GM21576 (cell line): ENCODE results near the gene ACAD11.
"Not testable (repeated sequence)": the region's sequence is repeated elsewhere in the genome, so short reads cannot be mapped to it uniquely, and the experiment has no call there.

Experiments used
- ATAC-seq: cut with Tn5 transposase; IDR thresholded peaks from one replicate; pipeline ENCODE4 v1.9.1; 2021; ENCODE audit warnings: mild to moderate bottlenecking, moderate library complexity; ENCODE audit not compliant: unreplicated experiment

Gene ACAD11

DNA sequence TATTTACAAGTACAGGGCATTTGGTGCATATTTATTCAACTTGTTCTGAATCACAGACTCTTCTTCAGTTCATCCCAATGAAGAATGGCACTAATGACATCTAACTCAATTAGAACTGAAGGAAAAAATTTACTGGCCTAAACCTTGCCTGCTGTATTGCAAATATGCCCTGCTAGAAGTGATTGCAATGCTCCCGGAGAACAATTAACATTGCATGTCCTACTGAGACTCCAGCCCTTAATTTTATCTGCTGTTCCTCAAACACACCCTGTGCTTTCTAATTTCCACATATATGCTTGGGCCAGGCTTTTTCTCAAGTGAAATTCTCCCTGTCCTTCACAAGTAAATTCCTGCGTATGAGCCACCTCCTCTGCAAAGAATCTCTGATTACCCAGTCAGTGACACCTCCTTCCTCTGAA is 54.2 kb downstream of the ACAD11 start:
- no peak for ATAC-seq

DNA sequence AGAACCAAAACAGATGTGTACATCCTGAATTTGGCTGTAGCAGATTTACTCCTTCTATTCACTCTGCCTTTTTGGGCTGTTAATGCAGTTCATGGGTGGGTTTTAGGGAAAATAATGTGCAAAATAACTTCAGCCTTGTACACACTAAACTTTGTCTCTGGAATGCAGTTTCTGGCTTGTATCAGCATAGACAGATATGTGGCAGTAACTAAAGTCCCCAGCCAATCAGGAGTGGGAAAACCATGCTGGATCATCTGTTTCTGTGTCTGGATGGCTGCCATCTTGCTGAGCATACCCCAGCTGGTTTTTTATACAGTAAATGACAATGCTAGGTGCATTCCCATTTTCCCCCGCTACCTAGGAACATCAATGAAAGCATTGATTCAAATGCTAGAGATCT is 59.0 kb downstream of the ACAD11 start:
- ATAC-seq = not testable (repeated sequence)

DNA sequence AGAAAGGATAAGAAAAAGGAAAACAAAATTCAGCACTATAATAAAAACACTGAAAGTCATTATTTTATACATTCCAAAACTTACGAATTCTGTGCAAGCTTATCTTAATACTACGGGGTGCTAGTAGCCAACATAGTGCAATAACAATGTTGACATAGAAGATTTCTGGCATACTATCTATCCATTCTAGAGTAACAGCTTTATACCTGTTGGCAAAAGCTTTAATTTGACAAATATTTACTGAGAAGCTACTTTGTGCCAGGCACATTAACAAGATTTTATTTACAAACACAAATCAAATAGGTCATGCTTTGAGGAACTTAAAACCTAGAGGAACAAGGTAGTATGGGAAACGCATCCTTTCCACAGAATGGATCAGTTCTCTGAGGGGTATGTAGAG is 61.4 kb downstream of the ACAD11 start:
- ATAC-seq = no peak

DNA sequence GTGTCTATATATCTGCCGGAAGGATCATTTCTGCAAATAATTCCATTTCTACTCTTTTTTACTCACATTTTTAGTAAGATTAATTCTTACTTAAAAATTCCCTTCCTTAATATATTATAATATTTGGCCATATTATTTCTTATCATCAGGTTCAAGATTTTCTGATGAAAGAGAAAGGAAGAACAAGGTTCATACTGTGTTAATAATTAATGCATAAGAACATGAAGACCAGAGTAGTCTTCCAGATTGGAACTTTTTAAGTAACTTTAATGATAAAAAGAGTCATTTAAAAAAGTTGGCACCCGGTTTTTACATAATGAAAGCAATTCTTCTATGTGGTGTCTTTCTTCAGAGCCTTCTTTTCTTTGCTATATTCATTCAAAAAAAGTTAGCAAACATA is 61.9 kb downstream of the ACAD11 start:
- no peak for ATAC-seq

DNA sequence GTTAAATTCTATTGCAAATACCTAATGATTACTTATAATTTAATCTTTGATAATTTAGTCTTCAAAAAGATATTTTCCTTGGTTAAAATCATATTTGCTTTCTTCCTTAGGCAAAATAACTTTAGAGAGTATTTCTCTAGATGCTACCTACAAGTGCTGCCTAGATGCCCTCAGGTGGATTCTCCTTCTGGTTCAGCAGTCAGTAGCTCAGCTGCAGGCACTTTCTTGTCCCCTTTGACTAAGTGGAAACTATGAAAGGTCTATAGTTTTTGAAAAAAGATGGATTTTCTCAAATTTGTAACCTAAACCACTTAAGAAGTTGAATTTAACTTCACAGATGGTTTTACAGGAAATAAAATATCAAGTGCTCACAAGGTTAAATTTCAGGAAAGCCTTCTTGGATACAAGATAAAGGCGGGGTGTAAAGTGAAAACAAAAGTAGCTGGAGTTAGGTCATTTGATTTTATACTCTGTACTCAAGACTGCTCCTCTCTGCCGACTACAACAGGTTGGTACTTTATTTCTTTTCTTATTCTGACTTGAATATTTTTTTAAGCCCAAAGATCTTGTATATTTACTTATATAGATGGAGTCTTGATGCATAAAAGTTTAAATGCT is 62.7 kb downstream of the ACAD11 start, which contains the start of gene ACKR4:
TSS of gene ACKR4 (plus strand) at position 455 of the 618 bp plus-strand sequence. CDS start 3,128 bp downstream, outside the sequence.
- no peak for ATAC-seq

DNA sequence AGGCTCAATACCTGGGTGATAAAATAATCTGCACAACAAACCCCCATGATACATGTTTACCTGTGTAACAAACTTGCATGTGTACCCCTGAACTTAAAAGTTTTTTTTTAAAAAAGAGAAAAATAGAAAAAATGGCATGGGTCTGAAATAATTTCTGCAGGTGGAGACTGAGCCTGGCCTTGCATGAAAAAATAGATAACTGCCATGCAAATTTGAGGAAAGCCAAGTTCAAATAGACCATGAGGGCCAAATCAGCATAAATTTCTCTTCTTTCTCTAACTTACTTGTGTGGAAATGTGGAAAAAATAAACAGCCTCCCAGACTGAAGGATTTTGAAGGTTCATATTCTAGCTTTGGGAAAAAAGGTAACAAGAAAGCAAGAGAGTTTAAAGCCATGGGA is 63.3 kb downstream of the ACAD11 start:
- ATAC-seq = no peak

DNA sequence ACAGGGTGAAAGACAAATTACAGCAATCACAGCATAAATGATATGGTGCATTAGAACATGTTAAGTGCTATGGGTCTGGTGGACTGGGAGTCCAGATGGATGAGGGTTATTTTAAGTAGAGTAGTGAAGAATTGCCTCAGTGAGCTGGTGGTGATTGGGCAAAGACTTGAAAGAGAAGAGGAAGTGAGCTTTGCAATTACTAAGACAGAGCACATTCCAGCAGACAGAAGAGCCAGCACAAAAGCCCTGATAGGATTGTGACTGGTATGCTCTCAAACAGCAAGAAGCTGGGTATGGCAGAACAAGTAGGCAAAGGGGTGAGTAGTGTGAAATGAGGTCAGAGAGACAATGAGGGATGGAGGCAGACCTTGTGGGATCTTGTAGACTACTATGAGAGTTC is 64.6 kb downstream of the ACAD11 start:
- ATAC-seq = no peak

DNA sequence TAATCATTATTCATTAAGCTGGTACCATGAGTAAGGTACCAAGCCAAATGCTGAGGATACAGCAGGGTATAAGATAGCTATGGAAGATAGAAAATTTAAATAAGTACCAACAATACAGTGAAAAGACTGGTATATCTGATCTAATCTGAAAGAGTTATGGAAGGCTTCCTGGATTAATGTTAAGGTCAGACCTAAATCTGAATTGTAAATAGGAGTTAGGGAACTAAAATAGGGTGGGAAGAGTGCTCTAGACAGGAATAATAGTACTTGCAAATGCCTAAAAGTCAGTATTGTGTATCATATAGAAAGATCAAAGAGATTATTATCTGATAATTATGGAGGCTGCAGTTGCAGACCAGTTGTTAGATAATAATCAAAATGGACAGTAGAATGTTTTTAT is 65.1 kb downstream of the ACAD11 start:
- no peak for ATAC-seq

DNA sequence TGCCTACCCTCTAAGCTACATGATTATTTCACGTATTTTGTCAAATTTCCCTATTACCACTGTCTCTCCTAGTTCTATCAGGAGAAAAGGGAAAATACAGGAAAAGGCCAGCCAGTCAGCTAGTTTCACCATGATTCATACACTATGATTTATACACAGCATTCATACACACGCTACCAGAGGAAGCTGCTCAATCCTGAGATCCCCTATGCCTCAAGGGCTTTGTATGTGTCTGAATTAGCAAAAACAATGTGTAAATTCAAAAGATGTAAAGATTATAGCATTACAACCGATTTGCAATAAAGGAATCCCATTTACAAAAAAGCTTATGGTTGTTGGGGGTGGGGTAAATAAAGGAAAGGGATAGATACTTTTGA is 65.7 kb downstream of the ACAD11 start:
- ATAC-seq = no peak

DNA sequence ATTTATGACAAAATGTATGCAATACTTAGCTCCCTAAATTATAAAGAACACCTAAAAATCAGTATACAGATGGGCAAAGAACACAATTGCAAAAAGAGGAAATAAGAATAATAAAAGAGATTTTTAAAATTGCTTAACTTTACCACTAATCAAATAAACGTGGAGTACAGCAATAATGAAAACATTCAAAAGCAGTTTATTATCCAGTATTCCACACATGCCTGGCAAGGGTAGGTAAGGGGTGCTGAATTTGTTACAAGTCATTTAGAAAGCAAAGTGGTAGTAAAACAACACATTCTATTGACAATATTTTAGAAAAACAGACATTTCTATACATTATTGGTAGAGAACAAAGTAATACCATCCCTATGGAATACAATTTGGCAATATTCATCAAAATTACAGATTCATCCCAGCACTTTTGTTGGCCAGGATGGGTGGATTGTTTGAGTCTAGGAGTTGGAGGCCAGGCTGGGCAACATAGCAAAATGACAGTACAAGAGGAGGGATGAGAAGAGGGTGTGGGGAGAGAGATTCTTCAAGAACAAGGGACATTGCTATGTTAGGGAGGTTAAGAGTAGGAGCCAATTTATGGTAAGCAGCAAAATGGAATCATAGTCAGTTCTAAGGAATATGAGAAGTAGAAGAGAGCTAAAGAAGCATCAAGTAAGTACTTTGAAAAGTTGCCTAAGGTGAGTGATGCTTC is 66.2 kb downstream of the ACAD11 start:
- no peak for ATAC-seq

DNA sequence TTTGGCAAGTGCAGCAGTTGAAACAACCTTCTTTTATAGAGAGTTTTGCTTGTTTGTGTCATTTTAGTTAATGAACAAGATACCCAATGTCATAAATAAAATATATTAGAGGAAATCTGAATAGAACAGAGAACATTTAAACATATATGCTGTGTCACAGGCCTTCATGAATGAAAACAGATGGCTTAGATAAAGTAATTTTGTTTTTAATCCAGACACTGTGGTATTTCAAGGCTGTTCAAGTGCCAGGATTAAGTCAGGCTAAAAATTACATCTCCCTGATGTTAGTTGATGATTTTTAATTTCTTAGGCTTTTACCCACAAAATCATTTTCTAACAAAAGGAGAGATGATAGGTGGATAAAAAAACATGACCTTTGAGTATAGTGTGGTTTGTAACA is 67.4 kb downstream of the ACAD11 start:
- ATAC-seq = no peak

DNA sequence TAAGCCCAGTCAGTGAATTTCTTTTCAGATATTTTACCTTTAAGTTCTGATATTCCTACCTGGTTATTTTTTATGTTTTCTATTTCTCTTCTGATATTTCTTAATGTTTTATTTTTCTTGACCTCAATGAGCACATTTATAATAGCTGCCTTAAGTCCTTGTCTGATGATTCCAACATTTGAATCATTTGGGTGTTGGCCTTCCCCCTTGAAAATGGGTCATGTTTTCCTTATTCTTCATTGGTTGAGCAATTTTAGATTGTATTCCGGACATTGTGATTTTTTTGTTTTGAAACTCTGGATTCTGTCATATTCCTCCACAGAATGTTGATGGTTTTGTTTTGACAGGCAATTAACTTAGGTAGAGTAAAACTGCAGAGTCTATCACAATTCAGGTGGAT is 72.2 kb downstream of the ACAD11 start:
- ATAC-seq = no peak

DNA sequence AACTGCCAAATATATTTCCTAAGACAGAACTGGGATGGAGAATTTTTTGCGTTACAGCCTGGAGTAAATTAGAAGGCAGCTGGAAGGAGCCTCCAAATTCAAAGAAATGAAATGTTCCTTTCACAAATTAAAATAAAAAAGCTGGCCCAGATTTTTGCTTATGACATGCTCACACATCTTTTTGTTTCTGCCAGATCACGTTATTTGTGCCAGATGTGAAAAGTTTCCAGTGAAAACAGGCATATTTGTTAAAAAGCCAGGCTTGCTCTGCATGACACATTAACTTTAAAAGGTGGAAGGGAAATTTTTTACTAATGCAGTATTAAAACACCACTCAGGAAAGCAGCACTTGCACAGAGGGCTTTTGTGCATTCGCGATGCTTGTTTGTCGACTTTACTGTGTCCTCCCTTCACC is 85.8 kb downstream of the ACAD11 start:
- ATAC-seq = no peak

DNA sequence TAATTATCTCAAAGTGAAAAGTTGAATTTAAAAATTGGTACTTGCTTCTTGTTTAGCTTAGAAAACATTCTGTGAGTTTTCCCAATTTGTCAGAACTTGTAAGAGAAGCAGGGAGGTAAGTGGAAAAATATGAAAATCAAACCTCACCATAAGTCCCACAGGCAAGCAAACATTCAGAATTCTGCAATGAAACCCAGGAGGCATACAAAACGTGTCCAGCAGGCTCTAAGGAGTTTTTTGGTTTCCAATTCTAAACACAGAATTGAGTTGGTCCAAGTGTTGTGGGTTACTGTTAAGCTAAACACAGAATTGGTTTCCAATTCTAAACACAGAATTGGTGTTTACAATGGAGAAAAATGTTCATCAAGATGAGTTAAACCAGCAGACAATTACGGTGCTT is 89.6 kb downstream of the ACAD11 start:
- ATAC-seq = no peak

DNA sequence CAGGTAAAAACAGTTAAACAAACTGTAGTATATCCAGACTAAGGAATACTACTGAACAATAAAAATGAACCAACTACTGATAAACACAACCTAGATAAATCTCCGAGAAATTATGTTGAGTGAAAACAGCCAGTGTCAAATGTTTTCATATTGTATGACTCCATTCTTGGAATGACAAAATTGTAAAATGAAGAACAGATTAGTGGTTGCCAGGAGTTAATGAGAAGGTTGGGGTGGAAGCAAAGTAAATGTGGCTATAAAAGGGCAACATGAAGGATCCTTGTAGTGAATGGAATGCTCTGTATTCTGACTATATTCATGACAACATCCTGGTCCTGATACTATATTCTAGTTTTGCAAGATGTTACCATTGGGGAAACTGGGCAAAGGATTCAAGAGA is 90.0 kb downstream of the ACAD11 start:
- no peak for ATAC-seq

DNA sequence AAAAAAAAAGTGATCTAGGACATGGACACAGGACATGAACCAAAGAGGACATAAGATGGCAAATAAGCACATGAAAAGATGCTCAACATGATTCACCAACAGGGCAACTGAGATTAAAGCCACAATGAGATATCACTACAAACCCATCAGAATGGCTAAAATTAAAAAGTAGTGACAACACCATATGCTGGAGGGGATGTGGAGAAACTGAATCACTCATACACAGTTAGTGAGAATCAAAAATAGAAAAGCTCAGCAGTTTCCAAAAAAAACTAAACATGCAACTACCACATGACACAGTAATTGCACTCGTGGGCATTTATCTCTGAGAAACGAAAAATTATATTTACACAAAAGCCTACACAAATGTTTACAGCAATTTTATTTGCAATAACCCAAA is 90.5 kb downstream of the ACAD11 start:
- no peak for ATAC-seq

DNA sequence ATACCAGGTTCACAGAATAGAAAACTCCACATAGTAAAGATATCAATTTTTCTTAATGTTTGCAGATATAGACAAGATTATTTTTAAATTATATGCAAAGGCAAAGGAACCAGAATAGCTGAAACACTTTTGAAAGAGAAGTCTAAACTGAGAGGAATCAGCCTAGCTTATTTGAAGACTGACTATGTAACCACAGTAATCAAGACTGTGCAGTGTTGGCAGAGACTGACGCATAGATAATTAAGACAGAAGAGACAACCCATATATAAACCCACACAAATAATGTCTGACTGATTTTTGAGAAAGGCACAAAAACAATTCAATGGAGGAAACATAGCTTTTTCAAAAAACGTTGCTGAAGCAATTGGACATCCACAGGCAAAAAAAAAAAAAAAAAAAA is 91.2 kb downstream of the ACAD11 start:
- no peak for ATAC-seq

DNA sequence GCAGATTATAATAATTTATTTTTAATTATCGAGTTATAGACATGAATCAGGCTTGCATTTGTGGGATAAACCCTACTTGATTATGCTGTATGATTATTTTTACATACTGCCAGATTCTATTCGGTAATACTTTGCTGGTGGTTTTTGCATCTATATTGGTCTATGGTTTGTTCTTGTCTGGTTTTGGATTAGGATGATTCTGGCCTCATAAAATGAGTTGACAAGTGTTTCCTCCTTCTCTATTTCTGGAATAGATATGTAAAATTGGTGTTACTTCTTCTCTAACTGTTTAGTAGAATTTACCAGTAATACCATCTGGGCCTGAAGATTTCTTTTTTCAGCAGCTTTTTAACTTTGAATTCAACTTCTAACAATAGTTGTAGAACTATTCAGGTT is 95.5 kb downstream of the ACAD11 start:
- ATAC-seq = no peak

DNA sequence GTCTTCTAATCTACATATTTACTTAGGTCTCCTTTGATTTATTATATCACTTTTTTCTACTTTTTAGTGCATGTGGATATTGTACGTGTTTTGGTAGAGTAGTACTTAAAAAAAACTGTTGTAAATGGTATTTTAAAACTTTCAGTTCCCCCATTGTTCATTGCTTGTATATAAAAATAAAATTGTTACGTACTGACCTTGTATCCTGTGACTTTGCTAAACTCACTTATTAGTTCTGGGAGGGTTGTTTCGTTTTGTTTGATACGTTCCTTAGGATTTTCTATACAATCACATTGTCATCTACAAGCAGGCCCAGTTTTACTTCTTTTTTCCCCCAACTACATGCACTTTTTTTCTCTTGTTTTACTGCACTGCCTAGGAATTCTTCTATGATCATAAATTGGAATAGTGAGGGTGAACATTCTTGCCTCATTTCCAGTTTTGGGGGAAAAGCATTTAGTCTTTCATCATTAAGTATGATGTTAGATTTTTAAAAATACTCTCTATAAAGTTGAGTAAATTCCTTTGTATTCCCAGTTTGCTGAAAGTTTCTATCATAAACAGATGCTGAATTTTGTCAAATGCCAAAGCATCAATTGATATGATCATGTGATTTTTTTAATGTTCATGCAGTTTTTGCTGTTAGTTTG is 96.1 kb downstream of the ACAD11 start:
- no peak for ATAC-seq

DNA sequence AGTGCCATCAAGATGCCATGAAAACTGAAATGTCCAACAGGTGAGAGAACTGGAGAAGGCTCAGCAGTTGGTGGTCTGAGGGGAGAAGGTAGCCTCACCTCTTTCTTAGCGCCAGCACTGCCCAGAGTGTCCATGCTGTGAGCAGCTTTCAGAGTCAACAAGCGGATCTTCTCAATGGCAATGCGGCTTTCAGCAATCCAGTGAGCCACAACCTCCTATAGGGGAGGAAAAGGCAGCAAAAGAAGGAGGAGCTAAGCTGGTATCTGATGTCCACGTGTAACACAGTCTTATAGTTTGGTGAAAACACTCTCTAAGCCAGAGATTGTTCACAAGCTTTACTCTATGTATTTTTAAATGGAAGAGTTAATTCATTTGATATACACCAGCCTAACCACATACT is 98.6 kb downstream of the ACAD11 start:
- no peak for ATAC-seq

DNA sequence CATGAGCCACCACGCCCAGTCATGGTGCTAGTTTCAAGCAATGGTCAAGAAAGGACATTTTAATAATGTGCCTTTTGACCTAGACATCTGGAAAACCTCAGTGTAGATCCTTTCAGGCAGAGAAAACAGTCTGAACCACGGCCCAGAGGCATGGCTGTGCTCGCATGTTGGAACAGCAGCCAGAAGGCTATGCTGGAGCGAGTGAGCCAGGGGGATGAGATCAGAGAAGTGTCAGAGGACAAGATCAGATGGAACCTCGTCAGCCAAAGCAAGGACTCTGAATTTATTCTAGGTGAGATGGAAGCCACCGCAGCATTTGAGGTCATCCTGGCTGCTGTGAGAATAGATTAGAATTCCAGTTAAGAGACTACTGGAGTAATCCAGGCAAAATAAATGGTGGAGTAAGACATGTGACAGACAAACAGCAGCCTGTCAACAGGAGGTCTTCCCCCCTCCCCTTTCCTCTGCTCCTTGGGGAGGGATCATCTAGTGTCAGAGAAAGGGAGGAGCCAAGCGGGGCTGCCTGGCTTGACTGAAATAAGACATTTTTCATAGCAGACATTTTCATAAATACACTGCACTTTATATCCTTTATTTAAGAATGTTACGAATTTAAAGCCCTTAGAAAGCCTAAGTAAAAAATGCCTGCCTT is 103.0 kb downstream of the ACAD11 start:
- no peak for ATAC-seq

DNA sequence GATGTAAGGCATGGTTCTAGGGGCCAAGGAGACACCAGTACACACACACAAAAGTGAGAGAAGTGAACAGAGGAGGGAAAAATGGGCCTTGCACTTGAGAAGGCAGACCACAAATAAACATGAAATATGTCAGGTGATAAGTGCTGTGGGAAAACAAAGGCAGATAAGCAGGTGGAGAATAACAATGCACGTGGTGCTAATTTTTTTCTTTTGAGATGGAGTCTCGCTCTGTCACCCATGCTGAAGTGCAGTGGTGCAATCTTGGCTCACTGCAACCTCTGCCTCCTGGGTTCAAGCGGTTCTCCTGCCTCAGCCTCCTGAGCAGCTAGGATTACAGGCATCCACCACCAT is 103.6 kb downstream of the ACAD11 start:
- ATAC-seq = not testable (repeated sequence)
